NCI-H2029 (cell line): Measurements from ENCODE around the gene TRAPPC8.
"Not testable (repeated sequence)": the region's sequence is repeated elsewhere in the genome, so short reads cannot be mapped to it uniquely, and the experiment has no call there.

ENCODE experiments used
- DNase-seq: peaks from one replicate; lab custom pipeline; 2025; lab: John Stamatoyannopoulos, UW

TRAPPC8 gene

GRCh38 chr18:31942291-31942998 is 483 bp downstream of the TRAPPC8 start:
- DNase-seq = no peak

- DNase-seq = no peak
Measured at GRCh38 chr18:31941010-31941809, 1.7 kb downstream of the TRAPPC8 start.

GRCh38 chr18:31934773-31935172 is 8.2 kb downstream of the TRAPPC8 start:
- DNase-seq = not testable (repeated sequence)

GRCh38 chr18:31931886-31932240 is 11.1 kb downstream of the TRAPPC8 start:
- DNase-seq = no peak

- DNase-seq = no peak
Measured at GRCh38 chr18:31931163-31931885, 11.6 kb downstream of the TRAPPC8 start.

GRCh38 chr18:31929273-31929672 is 13.7 kb downstream of the TRAPPC8 start:
- DNase-seq = no peak

- not testable (repeated sequence) for DNase-seq
Measured at GRCh38 chr18:31926988-31927387, 15.9 kb downstream of the TRAPPC8 start.

GRCh38 chr18:31920277-31920676 is 22.7 kb downstream of the TRAPPC8 start:
- DNase-seq = no peak

- not testable (repeated sequence) for DNase-seq
Measured at GRCh38 chr18:31919366-31919765, 23.6 kb downstream of the TRAPPC8 start.

GRCh38 chr18:31918733-31919132 is 24.2 kb downstream of the TRAPPC8 start:
- no peak for DNase-seq

- DNase-seq = no peak
Measured at GRCh38 chr18:31901063-31901462, 41.9 kb downstream of the TRAPPC8 start.

GRCh38 chr18:31899771-31900170 is 43.2 kb downstream of the TRAPPC8 start:
- DNase-seq = not testable (repeated sequence)

- no peak for DNase-seq
Measured at GRCh38 chr18:31892936-31893335, 50.0 kb downstream of the TRAPPC8 start.

GRCh38 chr18:31891566-31891965 is 51.4 kb downstream of the TRAPPC8 start:
- no peak for DNase-seq

- no peak for DNase-seq
Measured at GRCh38 chr18:31884020-31884419, 58.9 kb downstream of the TRAPPC8 start.

GRCh38 chr18:31880186-31880898 is 62.6 kb downstream of the TRAPPC8 start:
- DNase-seq = no peak

GRCh38 chr18:31878358-31878757 is 64.6 kb downstream of the TRAPPC8 start:
- no peak for DNase-seq

GRCh38 chr18:31877900-31878299 is 65.0 kb downstream of the TRAPPC8 start:
- DNase-seq = no peak

GRCh38 chr18:31876707-31877106 is 66.2 kb downstream of the TRAPPC8 start:
- no peak for DNase-seq

GRCh38 chr18:31875301-31875700 is 67.6 kb downstream of the TRAPPC8 start:
- DNase-seq = no peak

- DNase-seq = no peak
Measured at GRCh38 chr18:31863103-31863502, 79.8 kb downstream of the TRAPPC8 start.

- DNase-seq = no peak
Measured at GRCh38 chr18:31860488-31860887, 82.4 kb downstream of the TRAPPC8 start.
